Measurements from ENCODE around the gene CCNG1.
A peak's percentile ranks its signal among the peaks of the same experiment; 100 is the strongest.

GRCh38 chr5:163459819-163460561 is 22.6 kb downstream of the CCNG1 start, which contains the start of gene NUDCD2:
- peak; percentile 32 for TF ChIP-seq CTCF (conservative IDR thresholded peaks at IDR 0.05; ENCODE audit: low read depth, low read length)
- no peak for TF ChIP-seq EZH2 (IDR thresholded peaks at IDR 0.05; ENCODE audit: borderline replicate concordance, low read depth, low read length, poor library complexity, severe bottlenecking)
